ENCODE data around the gene AQP11. TPM values are rescaled to one million over a fixed set of nuclear protein-coding genes. Genes with fewer than 3 reads are reported as not detected.
A peak's percentile ranks its signal among the peaks of the same experiment; 100 is the strongest.

Gene AQP11
- total RNA-seq: 1 to 10 TPM; 1.6 TPM

DNA sequence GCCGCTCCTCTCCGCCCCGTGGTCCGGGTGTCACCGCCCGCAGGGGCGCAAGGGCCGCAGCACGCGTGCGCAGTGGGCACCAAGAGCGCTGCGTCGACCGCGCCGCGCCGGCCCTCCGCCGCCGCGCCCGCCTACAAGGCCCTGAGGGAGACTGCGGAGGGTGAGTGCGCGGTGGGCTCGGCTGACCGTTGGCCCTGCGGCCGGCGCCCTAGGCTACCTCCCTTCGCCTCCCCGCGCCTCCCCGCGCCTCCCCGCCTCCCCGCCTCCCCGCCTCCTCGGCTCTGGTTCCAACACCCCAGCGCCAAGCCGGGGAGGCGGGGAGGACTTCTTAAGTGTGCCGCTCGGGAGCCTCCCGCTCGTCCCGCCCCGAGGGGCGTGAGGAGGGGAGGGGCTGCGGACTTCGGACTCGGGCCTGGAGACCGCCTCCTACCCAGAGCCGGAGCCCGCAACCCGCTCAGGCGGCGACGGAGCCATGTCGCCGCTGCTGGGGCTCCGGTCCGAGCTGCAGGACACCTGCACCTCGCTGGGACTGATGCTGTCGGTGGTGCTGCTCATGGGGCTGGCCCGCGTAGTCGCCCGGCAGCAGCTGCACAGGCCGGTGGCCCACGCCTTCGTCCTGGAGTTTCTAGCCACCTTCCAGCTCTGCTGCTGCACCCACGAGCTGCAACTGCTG is at the start of gene AQP11:
Gene AQP11, plus strand, starts transcription at position 433 of the 673 bp plus-strand sequence. Its CDS starts 40 bp downstream, at position 473.
- DNase-seq (peak; percentile 90 to 96 (median 94)), ATAC-seq (peak; percentile 92)
- H3K4me3 ChIP-seq: peak within 1 kb of the TSS; percentile 44 to 71
- H3K27ac ChIP-seq: peak within 1 kb of the TSS; percentile 70 to 94 (median 88)
- intact Hi-C loops (cut with DNase I): no loop called here
- peak in 1 of 7 experiments; percentile 7 for TF ChIP-seq CTCF (IDR thresholded peaks at IDR 0.05)
- TF ChIP-seq POLR2A (IDR thresholded peaks at IDR 0.05): peak; percentile 57 to 80 (median 77)
- peaks cover 30% of the 10 kb centered on the region for H3K4me1 ChIP-seq
- no peaks in the 10 kb centered on the region for H3K36me3 ChIP-seq (replicated peaks in 1 of 2; ENCODE audit: insufficient read depth in 1 of 2, low read depth in 2 of 2)
- no peaks in the 10 kb centered on the region for H3K9me3 ChIP-seq
- H3K27me3 ChIP-seq: no peaks in the 10 kb centered on the region
- WGBS, 2 donors: 0 to 1% methylated on average over 1 to 72 of the region's 75 CpGs

DNA sequence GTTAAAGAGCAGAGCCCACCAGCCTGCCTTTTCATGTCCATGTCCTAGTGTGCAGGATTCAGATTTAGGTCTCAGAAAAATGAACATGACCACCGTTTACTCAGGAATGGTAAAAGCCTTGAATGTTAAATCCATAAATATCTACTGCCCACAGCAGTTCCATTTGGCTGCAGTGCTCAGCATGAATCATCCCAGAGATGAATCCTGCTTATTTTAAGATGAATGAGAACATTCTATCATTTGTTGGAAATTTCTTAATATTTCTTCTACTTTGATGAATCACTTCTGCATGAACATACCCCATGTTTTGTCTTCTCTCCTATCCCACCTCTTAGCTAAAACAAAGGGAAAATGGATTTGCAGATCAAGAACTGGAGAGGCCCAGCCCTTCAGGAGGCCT is 47.5 kb upstream of the AQP11 start:
- no peak for DNase-seq
- Histone ChIP-seq H3K27ac (no peak overlapping the region), H3K27me3 (no peaks in the 10 kb centered on the region), H3K9me3 (no peaks in the 10 kb centered on the region), H3K4me3 (no peak overlapping the region), H3K4me1 (no peaks in the 10 kb centered on the region), H3K36me3 (replicated peaks in 1 of 2; ENCODE audit: insufficient read depth in 1 of 2, low read depth in 2 of 2) (no peaks in the 10 kb centered on the region)
- 29 to 57% methylated on average over 1 of the region's 1 CpG for WGBS, 2 donors
- no peak for ATAC-seq
- intact Hi-C loops (cut with DNase I): no loop called here
- TF ChIP-seq CTCF (IDR thresholded peaks at IDR 0.05): no peak

DNA sequence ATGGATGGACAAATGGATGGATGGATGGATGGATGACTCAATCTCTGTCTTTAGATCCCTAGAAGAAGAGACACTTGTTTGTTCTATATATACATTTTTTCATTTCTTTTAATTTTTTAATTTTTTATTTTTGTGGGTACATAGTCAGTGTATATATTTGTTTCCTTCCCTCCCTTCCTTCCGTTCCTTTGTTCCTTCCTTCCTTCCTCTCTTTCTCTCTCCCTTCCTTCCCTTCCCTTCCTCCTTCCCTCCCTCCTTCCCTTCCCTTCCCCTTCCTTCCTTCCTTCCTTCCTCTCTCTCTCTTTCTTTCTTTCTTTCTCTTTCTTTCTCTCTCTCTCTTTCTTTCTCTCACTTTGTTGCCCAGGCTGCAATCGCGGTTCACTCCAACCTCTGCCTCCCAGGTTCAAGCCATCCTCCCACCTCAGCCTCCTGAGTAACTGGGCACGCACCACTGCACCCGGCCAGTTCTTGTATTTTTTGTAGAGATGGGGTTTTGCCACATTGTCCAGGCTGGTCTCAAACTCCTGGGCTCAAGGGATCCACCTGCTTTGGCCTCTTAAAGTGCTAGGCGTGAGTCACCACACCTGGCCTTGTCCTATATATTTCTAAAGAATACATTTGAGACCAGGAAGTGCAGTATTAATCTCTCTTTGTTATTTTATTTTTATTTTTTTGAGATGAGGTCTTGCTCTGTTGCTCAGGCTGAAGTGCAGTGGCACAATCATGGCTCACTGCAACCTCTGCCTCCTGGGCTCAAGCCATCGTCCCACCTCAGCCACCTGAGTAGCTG is 42.5 kb upstream of the AQP11 start:
- intact Hi-C loops (cut with DNase I): no loop called here
- ATAC-seq: no peak
- Histone ChIP-seq H3K27me3 (no peaks in the 10 kb centered on the region), H3K36me3 (replicated peaks in 1 of 2; ENCODE audit: insufficient read depth in 1 of 2, low read depth in 2 of 2) (no peaks in the 10 kb centered on the region), H3K27ac (no peak overlapping the region), H3K4me1 (no peaks in the 10 kb centered on the region), H3K9me3 (no peaks in the 10 kb centered on the region), H3K4me3 (no peak overlapping the region)
- TF ChIP-seq POLR2A (IDR thresholded peaks at IDR 0.05) (no peak), CTCF (IDR thresholded peaks at IDR 0.05) (no peak)
- DNase-seq: no peak
- 79 to 83% methylated on average over 7 of the region's 7 CpGs for WGBS, 2 donors

DNA sequence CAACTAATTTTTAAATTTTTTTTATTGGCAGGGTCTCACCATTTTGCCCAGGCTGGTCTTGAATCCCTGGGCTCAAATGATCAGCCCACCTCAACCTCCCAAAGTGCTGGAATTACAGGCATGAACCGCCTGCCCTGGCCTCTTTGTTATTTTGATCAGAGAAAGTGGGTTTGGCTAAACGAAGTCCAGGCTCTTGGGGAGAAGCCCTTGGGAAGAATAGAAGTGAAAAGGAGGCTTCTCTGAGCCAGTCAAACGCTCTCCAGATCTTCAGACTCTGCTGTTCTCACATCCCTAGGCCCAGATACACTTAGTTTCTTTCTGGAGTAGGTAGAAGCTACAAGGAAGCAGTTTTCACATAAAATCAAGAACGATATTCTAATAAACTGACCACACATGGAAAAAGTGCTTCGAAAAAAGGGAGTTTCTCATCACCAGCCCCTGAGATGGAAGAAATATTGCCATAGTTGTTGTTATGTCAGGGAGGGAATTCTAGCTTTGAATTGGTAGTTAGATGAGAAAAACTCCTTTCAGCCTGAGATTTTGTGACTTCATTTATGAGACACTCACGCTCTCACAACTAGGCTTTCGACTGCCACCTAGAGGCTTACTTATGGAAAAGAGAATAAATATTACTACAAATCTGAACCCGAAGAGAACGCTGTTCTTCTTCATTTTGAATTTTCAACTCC is 41.7 kb upstream of the AQP11 start:
- DNase-seq: peak; percentile 33 to 60 (median 52)
- Histone ChIP-seq H3K4me1 (no peaks in the 10 kb centered on the region), H3K9me3 (no peaks in the 10 kb centered on the region), H3K36me3 (replicated peaks in 1 of 2; ENCODE audit: insufficient read depth in 1 of 2, low read depth in 2 of 2) (no peaks in the 10 kb centered on the region), H3K27me3 (no peaks in the 10 kb centered on the region), H3K27ac (no peak overlapping the region), H3K4me3 (no peak overlapping the region)
- peak; percentile 78 for ATAC-seq
- no peak for TF ChIP-seq POLR2A (IDR thresholded peaks at IDR 0.05)
- TF ChIP-seq CTCF (IDR thresholded peaks at IDR 0.05): peak; percentile 28 to 85 (median 72)
- intact Hi-C loops (cut with DNase I): no loop called here
- WGBS, 2 donors: 26 to 28% methylated on average over 9 of the region's 9 CpGs
